NCI-H187 (cell line): ENCODE results near the gene NLRC4.
"Not testable (repeated sequence)": the region's sequence is repeated elsewhere in the genome, so short reads cannot be mapped to it uniquely, and the experiment has no call there.

Experiments used
- DNase-seq, 2 experiments: peaks; one replicate each; lab custom pipeline; 2025; lab: John Stamatoyannopoulos, UW

NLRC4 gene

DNA sequence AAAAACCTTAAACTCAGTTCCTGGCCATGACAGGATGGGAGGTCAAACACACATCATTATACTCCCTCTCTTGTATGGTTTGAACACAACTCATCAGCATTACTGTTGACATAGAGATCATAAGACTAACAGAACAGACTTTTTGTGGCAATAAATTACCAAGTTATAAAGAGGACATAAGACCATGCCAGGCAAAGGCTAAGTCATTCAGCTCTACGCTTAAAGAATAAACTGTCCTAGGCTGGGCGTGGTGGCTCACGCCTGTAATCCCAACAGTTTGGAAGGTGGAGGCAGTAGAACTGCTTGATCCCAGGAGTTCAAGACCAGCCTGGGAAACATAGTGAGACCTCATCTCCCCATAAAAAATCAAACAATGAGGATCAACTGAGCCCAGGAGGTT, 16.4 kb downstream of the NLRC4 start:
- no peak for DNase-seq

DNA sequence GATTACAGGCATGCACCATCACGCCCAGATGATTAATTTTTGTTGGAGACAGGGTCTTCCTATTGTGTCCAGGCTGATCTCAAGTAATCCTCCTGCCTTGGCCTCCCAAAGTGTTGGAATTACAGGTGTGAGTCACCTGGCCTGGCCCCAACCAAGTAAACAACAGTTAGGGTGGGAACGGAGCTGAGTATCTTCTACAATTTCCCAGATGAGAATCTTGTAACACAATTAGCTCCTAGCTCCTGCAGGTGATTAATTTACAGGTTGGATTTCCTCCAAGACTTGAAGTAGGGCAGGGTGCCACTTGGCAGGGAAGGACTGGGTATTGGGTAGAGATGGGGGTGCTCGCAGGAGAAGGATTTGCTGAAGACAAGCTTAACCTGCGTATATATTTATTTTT, 17.8 kb downstream of the NLRC4 start:
- no peak for DNase-seq

DNA sequence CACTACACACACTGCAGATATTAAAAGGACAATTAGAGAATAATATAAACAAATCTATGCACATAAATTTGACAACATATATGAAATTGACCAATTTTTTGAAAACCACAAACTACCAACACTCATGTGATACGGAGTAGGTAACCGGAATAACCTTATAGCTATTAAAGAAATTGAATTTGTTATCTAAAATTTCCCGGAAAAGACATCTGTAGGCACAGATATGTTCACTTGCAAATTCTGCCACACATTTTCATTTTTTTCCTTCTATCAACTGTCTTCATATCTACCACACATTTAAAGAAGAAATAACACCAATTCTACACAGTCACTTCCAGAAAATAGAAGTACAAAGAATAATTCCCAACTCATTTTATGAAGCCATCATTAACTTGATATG, 22.4 kb downstream of the NLRC4 start:
- no peak for DNase-seq

DNA sequence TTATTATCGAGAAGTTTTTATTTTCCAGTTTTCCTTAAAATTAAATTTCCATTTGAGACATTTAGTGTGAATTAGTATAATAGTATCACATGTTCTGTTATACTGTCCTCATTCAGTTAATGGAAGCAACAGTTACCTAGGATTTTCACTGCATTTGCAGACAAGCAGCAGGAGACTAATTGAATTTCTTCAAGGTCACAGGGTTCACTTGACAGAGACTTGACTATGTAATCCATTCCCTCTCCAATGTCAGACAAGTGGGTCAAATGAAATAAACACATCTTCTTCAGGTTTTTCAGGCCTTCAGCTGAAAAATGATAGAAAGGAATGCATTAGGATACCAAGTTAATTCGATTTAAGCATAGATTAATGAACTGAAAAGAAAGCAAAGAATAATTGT, 26.7 kb downstream of the NLRC4 start:
- DNase-seq, result no peak

DNA sequence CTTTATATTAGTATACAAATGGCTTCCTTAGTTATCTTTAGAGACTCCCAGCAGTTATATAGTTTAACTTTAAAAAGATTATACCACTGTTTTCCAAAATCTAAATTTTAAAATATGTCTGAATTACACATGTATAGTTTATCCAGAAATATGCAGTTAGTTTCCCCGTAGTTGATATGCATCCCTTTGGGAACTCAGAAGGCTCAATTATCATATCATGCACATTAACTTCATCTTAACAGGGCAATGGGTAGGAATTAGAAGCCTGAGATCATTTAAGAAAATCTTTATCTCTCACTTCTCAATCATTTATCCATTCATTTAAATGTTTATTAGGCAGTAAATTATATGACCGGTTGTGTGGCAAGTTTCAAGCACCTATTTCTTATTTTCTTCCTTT, 27.2 kb downstream of the NLRC4 start:
- no peak for DNase-seq

DNA sequence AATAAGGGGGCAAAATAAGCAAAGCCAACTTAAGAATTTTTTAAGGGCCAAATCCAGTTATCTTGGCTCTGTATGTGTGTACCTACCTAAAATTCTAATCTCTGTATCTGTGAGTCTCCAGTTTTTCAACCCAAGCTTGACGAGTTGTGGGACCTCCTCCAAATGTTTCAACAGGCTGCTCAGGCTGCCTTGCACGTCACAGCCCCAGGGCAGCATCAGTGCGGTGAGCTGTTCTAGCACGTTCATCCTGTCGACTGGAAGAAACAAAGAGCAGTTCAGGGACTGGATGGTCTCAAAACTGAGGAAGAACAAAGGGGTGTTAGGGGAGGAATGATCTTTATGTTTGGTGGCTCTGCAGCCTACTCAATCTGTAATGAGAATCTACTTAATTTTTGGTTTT, 29.4 kb downstream of the NLRC4 start:
- DNase-seq, result no peak

DNA sequence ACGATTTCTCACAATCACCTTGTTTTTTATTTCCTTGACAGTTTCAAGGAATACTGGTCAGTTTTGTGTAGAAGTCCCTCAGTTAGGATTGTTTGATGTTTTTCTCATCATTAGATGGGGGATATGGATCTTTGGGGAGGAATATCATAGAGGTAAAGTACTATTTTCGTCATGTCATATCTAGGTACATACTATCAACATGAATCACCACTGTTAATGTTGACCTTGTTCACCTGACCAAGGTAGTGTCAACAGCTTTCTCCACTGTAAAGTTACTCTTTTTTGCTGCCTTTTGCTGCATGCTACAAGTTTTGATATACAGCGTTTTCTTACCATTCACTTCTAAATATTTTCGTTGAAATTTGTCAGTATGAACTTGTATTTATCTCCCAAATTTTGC, 32.7 kb downstream of the NLRC4 start:
- DNase-seq, result no peak

DNA sequence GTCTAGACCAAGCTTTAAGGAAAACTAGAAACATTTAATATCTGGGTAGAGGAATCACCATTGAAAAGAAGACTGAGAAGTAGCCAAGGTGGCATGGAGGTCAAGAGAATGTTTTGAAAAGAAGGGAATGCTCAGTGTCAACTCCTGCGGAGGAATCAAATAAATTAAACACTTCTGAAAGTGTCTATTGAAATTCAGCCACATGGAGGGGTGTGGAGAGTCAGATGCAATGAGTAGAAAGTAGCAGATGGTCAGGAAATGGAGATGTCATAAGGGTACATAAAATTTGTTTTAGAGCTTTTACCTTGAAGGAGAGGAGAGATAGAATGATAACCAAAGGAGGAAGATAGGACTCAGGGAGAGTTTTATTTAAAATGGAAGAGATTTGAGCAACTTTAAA, 35.1 kb downstream of the NLRC4 start:
- no peak for DNase-seq

DNA sequence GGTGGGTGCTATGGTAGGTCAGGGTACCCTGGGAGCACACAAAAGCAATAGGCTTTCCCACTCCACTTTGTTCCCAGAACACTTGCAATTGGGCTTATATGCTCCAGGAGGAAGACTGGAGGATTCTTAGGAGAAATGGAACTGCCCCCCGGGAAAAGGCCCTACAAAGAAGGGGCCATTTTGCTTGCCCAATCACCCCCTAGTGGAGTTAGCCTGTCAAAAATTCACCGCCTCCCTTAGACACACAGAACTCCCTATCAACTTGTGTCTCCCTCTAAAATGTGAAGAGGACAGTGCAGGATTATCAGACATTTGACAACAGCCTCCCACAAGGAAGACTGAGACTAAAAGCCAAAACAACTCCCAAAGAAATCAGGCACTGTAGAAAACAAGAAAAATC, 36.5 kb downstream of the NLRC4 start:
- no peak for DNase-seq

DNA sequence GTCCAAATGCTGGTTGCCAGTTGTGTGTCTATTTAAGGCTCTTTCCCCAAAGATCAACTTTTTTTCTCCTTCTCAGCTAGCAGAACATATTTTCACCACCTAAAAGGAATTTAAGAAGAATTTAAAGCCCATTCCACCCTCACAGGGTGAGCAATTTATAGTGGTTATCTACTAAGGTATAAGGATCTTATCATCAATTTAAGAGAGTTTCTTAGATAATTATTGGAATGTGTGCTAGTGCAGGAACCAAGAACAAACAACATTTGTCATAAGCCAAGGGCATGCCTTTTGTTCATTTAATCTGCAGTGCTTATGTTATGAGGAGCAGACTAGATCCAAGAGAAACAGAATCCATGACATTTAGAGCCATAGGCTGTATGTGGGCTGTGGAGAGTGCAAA, 37.2 kb downstream of the NLRC4 start:
- DNase-seq, result no peak

DNA sequence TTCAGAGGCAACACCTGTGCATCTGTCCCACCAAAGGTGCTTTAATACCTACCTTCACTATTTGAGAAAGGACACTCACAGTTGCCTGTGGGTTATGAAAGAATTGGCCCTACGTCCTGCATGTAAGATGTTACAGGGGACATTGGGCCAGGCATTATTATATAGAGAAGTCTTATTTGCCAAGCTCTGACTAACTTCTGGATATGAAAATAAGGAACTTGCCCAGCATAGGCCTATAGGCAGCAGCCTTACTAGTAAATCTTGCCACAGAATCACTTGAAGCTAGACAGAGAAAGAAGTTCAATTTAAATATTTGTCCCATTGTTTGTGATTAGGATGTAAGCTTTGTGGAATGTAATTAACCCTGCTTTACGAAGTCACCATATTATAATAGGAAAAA, 41.7 kb downstream of the NLRC4 start:
- DNase-seq, result no peak

DNA sequence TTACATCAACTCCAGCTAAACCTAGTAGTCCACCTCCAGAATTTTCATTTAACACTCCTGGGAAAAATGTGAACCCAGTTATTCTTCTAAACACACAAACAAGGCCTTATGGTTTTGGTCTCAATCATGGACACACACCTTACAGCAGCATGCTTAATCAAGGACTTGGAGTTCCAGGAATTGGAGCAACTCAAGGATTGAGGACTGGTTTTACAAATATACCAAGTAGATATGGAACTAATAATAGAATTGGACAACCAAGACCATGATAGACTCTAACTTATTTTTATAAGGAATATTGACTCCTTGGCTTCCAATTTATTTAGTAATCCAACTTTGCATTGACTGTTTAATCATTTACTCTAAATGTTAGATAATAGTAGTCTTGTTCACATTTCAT, 44.2 kb downstream of the NLRC4 start:
- no peak for DNase-seq

DNA sequence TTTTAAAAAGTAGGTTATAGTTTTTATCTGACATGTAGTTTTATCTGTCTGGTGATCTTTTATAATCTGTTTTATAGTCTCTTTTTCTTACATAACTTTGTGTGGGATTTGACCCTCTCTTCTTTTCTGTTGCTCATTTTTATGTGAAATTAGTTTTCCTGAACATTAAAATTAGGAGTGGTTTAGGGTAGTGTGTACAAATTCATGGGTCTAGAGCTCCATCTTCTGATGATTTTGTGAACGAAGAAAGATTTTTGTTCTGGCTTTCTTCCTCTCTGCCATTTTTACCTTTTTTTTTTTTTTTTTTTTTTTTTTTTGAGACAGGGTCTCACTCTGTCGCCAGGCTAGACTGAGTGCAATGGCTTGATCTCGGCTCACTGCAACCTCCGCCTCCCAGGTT, 52.4 kb downstream of the NLRC4 start:
- no peak for DNase-seq

DNA sequence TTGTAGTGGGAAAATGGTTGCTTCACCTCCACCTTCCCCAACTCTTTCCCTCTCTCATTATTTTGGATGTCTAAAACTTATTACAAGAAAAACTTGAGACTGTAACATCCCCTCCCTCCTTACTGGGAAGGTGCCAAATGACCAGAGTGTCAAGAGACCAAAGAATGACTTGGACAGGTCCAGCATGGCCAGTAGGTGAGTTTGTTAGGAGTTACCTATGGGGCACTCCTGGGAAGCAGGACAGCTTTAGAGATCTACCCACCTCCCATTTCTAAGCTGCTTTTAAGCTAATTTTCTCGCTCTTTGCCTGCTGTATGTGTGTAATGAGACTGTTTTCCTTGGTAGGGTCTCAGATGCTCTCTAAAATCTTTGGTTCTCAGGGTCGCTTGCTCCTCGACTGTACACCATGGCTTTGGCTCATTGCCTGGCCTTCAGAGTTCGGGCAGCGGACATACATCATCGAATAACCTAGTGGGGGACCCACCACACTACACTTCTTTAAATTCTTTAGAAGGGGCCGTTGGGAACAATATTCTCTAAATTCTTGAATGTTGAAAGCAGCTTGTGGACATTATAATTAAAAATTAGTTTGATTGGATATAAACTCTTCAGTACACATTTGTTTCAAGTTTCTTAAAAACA, 53.8 kb downstream of the NLRC4 start:
- no peak for DNase-seq

DNA sequence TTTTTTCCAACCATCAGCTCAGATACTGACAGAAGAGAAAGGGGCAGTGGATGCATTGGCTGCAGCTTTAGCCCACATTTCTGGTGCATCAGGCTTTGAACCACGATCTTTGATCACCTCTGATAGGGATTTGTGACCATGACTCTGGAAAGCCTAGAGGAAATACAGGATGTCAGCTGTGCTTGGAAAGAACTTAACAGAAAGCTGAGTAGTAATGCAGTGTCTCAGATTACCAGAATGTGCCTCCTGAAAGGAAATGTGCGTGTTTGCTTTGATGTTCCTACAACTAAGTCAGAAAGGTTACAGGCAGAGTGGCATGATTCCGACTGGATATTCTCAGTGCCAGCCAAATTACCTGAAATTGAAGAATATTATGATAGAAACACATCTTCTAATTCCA, 61.3 kb downstream of the NLRC4 start:
- not testable (repeated sequence) for DNase-seq

DNA sequence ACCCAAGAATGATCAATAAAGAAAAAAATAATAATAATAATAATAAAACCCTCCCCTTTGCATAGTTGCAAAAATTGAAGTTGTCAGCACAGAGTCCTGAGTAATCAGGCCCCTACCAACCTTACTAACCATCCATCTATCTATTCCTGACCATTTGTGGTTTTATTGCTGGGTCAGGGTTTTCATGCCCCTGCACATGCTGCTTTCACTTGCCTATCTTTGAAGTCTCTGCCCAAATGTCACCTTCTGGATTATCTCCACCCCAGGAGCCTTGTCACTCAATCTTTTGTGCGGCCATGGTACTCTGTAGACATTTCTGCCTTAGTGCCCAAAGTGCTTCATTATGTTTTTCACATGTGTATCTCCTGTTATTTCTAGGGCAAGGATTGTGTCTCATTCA, 63.9 kb downstream of the NLRC4 start:
- no peak for DNase-seq

DNA sequence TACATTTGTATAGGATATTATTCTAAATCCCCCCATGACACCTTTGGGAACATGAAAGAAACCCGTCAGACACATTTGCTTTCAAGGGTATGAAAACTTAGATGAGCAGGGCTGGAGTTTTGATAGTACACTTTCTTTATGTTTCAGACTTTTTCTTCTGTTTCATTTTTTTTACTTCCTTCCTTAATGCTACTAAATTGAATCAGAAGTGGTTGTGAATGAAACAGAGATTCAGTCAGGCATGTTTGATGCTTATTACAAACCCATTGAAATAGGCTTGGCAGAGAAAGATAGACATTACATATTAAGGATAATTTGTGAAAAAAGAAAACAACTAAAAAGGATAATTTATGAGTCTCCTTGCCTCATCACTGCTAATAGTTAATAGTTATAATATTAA, 72.3 kb downstream of the NLRC4 start:
- DNase-seq, result no peak

DNA sequence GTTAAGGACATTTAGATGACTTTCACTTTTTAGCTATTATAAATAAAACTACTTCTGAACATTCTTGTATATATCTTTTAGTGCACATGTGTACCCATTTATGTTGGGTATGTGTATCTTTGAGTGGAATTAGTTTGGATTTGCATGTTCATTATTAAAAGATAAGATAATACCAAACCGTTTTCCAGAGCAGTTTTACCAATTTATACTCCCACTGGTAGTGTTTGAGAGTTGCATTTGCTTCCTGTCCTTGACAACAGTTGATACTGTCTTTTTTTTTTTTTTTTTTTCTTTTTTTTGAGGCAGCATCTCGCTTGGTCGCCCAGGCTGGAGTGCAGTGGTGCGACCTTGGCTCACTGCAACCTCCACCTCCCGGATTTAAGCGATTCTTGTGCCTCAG, 75.7 kb downstream of the NLRC4 start:
- DNase-seq, result no peak

DNA sequence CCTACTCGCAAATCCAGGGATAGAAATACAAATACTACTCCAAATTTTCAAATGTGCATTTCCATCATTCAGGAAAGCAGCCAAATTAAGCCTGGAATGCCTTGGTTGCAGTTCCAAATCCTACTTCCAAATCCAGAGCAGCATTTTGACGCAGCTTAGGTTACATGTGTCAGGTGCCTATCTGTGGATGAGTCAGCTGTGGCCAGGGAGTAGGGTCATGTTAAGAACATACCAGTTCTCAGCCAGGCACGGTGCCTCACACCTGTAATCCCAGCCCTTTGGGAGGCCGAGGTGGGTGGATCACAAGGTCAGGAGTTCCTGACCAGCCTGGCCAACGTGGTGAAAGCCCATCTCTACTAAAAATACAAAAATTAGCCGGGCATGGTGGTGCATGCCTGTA, 82.0 kb downstream of the NLRC4 start:
- DNase-seq, result no peak
